Nucleus accumbens (tissue), 56 donors: ENCODE measurements around the gene ASGR1.

ENCODE experiments used
- DNase-seq, 56 donors: peaks; one replicate each; lab custom pipeline; 2025; lab: John Stamatoyannopoulos, UW

Gene ASGR1

DNA sequence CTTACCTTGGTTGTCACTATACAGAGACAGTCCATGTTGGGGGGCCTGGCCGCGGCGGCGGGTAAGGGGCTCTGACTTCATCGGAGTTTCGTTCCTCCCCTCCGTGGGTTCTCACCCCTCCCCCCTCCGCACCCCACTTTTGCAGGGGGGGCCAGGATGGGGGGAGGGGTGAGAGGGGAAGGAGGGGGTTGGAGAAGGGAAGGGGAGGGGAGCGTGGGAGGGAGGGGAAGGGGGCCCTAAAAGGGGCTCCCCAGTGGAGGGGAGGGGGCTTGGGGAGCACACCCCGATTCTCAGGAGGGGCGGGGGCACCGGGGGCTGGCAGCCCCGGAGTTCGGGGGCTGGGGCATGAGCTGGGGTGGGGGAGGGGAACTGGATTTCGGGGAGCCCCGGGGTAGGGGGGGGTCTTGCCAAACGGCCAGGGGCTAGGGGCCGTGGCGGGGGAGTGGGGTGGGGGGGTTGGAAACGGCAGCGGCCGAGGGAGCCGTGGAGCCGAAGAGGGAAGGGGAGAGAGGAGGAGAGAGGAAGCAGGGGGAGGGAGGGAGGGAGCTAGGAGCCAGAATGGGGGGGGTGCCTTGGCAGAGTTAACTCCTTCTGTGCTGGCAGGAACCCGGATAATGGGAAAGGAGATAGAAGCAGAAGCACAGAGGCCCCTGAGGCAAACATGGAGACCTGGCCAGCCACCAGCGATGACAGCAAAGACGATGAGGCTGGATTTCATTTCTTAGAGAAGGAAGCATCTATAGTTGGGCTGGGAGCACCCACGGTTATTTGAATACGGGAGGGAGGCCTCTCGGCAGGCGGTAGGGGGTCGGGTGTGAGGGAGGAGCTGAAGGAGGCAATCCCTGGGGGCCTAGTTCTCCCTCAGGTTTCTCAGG lies 38.2 kb upstream of the ASGR1 start:
- DNase-seq: peak in 34 of 56 donors; percentile 20 to 78 (median 44)

DNA sequence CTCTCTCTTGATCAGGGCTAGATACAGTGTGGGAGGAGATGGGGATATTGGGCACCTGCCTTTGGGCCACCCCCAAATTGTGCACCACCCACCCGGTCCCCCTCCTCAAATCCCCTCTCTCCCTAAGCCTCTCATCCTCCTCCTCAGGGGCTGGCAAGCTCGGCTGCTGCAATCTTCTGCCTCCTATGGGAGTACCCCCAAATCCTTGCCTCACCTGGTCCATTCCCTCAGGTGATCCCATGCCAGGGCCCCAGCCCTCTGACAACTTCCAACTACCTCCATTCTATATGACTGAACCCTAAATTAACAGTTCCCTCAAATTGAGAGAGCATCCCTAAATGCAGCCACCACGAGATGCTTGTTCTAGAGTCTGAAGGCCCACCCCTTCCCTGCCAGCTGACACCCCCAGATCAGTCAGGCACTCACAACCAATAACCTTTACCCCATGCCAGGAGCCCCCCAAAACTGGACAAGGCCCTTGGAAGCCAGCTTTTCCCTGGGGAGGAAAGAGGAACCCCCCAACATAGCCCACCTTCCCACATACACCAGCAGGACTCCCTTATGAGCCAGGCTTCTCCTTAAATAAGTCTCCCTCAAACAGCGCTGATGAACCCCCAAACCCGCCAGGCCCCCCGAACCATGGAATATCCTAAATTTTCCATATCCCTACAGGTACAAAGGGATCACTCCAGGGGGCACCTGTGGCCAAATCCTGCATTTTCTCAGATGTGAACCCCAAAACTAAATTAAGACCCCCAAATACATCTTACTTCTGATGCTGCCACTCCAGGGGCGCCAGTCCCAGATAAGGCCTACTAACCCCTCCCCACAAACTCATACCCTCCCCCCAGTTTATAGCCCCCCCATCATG lies 37.3 kb upstream of the ASGR1 start:
- DNase-seq: peak in 3 of 56 donors; percentile 14 to 38 (median 14)

DNA sequence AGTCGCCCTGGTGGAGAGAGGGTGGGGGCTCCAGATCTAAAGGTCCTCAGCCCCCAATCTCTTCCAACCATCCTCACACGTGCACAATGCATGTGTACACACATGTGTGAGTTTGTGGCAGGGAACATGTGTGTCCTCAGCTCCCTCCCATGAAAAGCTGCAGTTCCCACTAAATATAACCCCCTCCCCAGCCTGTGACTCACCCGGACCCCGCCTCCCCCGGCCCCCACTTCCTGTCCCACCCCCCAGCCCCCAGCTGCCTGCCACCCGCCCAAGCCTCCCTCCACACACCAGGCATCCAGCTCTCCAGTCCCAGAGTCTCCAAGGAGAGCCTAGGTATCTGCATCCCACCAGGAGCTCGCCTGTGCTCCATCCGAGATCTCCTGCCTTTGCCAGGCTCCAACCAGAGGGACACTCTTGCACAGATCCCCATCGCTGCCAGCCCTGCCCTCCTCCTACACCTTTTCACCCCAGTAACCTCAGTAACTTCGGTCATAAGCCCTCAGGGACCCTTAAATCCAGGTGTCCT lies 36.5 kb upstream of the ASGR1 start:
- DNase-seq: peak in 5 of 56 donors; percentile 14 to 43 (median 30)

DNA sequence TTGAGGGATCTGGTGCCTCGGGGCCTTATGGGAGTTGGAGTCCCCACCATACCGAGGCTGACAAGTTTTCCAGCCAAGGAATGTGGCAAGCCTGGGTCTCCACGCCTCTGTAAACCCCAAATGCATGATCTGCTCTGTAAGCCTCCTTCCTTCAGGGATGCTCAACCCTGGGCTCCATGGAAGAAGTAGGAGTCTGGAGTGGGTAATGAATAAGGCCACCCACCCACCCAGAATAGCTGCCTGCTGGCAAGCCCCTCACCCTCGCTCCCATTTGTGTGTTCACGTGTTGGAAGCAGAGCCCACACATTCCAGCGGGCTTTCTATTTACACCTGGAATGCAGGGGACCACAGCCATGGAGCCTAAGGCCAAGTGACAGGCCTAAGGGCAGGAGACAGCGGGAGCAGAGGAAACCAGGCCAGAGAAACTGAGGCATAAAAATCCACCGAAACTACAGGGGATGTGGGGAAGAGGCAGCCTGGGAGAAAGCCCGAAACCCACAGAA lies 36.0 kb upstream of the ASGR1 start:
- peak in 1 of 56 donors; percentile 54 for DNase-seq

DNA sequence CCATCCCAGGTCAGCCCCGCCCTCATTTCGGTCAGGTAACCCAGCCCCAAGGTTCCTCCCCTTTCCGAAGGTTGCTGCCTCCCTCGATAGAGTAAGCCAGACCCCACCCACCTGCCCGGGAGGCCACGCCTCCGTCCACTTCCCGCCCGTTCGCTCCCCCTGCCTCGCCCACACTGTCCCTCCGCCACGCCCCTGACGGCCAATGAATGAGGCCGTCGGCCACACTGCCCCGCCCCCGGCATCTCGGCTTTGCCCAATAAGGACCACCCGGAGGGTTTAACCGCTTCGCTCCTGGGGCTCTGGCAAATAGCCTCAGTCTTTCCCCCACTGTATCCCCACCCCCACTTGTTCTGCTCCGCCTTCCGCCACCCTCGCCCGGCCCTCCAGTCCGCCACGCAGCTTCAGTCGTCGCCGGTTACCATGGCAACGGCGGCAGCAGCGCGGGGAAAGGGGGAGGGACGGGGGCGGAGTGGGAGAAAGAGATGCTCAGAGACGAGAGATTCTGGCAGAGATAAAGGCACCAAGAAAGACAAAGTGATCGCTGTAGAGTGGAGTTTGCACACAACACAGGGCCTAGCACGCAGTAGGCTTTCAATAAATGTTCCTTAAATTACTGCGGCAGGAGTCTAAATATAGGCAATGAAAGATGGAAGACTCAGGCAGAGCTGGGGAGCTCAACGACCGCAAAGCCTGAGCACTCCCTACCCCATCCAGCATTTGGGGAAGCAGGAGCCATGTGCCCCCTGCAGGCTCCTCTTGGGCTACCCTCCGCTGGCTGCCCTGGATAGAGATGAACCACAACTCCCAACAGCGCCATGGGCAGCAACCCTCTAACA lies 35.3 kb upstream of the ASGR1 start:
- DNase-seq: peak; percentile 56 to 98 (median 93)

DNA sequence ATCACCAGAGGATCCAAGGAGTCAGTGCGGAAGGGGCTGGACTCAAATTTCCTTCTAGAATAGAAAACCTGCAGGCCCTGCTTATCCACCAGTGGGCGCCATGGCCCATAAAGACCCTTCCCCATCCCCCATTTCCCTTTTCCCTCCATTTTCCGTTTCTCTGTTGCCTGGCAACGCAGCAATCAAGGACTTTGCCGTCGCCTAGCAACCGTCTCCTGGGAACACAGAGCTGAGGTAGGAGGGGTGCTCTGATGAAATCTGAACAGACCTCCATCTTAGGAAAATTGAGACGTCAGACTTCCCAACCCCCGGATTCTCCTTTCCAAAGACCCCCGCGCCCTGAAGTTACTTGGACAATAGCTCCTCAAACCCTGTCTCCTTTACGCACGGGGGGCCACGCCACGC lies 34.7 kb upstream of the ASGR1 start:
- peak in 45 of 56 donors; percentile 50 to 92 (median 80) for DNase-seq

DNA sequence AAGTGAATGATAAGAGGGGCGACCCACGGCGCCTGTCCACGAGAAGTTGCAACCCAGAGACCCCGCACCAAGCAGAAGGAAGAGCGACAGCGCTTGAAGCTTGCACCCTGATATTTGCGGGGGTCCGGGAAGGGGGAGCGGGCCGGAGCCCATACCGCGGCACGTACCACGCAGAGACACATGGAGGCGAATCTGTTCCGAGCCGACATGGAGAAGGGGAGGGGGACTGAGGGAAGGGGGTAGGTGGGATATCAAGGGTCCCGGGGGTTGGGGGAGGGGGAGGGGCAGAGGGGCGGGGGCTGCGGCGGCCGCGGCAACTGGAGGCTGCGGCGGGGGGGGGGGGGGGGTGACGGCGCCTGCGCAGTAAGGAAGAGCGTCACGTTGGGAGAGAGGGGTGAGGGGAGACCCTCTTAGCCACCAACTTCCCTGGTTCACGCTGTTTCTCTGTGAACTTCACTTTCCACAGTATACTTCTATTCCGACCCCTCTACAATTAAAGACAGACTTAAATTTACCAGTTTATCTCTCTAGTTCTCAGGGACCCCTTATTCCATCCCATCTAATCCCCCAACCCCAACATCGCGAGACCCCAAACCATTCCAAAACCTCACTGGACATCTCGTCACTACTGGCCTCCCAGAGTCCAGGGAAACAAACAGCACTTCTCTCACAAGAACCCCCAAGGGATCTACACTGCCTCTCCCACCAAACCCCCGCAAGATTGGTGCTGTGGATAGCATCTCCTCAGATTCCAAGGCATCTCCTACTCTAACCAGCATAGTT lies 32.5 kb upstream of the ASGR1 start:
- DNase-seq: no peak

DNA sequence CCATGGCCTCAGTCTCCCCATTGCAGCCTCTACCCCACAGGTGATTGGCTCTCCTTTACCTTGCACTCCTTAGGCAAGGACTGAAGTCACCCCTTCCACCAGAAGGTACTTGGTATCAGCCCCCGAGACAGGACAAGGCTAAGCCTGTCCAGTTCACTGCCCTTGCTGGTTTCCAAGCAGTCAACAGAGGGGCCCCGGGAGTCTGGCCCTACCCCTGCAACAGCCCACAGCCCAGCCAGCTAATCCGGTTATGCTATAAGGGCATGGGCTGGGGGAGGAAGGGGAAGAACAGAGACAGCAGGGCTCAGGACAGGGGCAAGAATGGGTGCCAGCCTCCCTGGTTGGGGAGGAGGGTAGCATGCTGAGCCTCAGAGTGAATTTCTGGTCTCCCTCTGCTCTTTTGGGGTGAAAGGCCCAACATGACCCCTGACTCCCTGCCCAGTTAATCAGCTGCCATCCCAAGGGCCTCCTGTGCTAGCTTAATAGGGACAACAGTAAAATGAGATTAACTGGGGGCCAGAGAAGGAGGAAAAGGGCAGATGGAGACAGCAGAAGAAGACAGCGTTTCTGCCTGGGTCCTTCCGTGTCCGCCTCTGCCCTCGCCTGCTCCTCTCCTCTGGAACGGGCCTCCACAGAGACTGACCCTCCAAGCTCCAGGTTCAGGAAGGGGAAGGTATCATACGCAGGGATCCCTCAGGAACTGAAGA lies 29.7 kb upstream of the ASGR1 start:
- DNase-seq: no peak

DNA sequence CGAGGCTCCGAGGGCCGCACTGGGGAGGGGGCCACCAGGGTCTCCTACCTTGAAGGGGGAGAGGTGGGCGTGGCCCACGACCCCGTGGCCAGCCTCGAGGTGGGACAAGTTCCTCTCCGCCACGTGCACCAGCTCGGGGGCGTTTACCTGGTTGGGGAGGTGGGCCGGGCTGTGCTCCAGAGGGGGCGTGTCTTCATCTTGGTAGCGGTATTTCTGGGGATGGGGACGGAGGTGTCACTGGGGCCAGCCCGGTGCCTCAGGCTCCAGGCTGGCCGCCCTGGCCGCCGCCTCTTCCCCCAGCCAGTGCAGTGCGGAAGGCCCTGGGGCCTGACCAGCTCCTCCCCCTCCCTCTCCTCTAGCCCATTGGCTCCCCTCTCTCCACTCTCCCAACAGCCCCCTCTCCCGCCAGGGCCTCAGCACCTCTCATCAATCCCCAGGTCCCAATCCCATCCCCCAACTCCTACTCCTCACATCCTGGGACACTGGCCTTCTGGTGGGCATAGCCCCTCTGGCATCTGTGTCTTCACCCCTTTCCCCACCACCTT lies 28.9 kb upstream of the ASGR1 start:
- DNase-seq: no peak

DNA sequence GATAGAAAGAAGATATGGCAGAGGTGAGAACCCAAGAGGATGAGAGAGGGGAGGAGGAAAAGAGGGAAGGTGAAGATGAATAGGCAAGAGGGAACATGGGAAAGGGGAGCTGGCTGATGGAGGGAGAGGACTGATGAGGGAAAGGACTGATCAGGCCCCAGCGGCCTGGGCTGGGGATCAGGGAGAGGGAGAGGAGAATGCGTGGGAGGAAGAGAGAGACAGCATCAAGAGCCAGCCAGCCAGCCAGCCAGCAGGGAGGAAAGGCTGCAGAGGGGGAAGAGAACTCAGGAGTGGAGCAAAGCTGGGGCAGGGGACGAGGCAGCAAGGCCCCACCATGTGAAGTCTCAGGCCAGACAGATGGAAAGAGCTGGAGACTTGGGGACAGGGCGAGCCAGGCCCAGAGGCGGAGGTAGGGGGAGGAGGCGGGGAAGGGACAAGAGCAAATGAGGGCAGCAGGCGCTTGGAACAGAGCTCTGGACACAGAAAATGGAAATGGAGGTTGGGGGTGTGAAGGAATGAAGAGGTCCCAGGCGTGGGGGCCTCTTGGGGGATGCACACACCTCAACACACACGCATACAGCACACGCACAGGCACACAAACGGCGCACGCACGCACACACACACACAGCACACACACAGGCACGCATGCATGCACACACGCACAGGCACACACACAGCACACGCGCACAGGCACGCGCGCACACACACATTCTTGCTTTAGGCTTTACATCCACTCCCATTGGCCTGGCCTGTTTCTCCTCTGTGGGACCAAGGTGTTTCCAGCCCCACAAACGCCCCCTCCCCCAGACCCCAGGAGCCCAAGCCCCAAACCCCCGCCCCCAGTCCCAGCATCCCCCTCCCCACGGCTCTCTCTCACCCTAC lies 28.2 kb upstream of the ASGR1 start:
- DNase-seq: no peak

DNA sequence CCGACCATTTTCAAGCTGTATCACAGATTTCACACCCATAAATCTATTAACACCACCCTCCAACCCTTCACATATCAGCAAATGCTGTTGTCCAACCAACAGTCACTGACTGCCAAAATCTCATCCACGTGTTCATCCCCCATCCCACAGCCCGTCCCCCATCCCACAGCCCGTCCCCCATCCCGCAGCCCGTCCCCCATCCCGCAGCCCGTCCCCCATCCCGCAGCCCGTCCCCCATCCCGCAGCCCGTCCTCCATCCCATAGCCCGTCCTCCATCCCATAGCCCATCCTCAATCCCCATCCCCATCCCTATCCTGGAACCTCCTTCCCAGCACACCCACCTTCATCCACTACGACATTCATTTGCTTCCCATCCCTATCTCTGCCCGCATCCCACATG lies 26.4 kb upstream of the ASGR1 start:
- no peak for DNase-seq

DNA sequence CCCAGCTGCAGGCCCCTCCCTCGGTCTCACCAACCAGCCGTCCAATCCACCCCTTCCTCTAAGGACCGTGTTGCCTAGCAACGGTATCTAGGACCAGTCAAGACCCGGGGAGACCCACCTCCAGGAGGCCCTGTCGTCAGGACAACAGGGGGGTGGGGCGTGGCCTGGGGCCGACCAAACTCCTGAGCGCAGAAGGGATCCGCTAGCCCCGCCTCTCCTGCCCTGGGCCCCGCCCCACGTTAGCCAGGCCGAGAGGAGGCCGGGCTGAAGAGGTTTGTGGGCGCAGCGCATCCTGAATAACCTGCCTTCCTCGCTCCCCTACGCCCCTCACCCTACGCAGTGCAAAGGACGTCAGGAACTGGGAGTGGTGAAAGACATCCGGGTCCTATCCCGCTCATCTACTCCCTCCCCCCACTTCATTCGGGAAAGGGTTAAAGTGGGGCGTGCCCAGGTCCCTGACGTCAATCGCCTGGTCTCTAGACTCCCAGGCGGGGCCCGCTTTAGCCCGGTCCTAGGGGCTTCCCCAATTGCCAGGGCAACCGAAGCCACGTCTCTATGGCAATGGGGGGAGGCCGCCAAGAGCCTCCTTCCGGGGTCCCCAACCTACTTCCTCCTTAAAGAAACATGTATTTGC lies 25.8 kb upstream of the ASGR1 start:
- peak in 53 of 56 donors; percentile 36 to 91 (median 78) for DNase-seq

DNA sequence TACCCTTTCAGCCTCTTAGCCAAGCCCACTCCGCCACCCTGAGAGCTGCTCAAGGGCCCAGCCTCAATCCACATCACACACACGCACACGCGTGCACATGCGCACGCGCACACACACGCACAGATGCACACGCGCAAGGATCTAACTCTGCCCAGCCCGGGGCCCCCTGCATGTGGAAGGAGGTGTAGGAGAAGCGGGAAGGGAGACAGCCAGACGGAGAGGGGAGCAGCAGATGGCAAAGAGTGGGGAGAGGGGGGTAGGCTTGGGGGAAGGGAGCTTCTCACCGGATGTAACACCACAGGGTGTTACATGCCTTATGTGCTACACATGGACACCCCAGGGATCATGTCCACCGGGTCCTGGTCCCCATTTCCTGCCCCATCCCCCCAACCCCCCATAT lies 25.2 kb upstream of the ASGR1 start:
- DNase-seq: peak in 1 of 56 donors; percentile 20

DNA sequence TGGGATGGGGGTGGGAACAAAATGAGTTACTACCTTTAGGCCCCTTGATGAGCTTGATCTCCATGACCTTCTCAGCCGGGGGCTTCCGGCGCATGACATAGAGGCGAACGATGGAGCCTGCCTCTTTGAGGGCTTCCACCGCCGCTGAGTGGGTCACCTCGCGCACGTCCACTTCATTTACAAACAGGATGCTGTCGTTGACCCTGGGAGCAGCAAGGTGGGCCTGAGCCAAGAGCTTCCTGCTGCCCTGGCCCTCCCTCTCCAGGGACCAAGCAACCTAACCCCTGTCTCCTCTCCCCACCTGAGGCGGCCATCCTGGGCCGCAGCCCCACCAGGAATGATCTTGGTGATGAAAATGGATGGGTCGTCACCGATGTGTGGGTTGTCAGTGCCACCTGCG lies 24.2 kb upstream of the ASGR1 start:
- no peak for DNase-seq

DNA sequence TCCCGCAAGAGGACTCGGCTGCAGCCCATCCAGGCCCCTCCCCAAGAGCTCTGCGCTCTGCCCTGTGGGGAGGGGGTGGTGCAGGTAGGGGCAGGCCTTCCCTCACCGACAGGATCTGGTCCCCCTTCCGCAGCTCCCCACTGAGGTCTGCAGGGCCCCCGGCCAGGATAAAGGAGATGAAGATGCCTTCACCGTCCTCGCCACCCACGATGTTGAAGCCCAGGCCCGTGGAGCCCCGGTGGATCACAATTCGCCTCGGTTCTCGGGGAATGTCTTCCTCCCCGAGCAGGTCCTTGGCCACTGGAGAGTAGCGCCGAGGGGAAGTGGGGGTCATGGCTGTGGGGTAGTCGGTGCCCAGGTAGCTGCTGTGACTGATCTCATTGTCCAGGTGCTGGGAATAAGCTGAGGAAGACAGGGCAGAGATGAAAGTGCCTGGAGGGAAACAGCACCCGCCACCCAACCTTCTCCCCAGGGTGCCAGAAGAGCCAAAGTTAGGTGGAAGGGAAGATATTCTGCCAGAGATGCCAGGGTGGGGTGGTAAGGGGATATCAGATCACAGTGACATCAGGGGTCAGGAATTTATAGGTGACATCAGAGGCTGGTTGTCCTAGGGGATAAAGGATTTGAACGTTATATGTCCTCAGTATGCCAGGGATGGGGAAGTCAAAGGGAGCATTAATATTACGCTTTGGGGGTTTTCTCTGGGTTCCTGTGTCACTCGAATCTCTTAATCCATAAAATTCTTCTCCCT lies 17.7 kb upstream of the ASGR1 start:
- DNase-seq: no peak

DNA sequence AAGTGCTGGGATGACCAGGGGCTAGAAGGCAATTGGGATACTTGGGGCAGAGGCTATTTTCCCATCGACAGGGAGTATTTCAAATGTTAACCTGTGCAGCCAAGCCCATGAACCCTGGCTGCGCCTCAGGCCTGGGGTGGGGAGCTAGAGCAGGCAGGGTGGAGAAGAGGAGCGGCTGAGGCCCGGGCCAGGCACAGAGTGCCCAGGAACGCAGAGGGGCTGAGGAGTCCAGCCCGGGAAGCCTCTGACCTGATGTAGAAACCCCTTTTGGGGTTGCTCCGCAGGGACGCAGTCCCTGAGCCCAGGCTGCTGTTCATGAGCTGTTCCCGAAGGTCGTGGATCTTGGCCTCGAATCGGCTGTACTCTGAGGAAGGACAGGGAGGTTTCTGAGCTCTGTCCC lies 16.8 kb upstream of the ASGR1 start:
- no peak for DNase-seq
